Measurements from ENCODE around the gene NLGN1.
A peak's percentile ranks its signal among the peaks of the same experiment; 100 is the strongest.

The NLGN1 gene

GRCh38 chr3:174270841-174271240 is 873.3 kb downstream of the NLGN1 start:
- Histone ChIP-seq H3K4me1 (ENCODE audit: control insufficient read depth in 1 of 2, insufficient read depth in 2 of 2, low read length in 2 of 2) (no peaks in the 10 kb centered on the region), H3K4me3 (ENCODE audit: low read depth, low read length) (no peak overlapping the region), H3K9ac (ENCODE audit: low read length) (no peak overlapping the region), H3K18ac (ENCODE audit: low read length) (no peak overlapping the region), H2AK5ac (ENCODE audit: low read length) (no peak overlapping the region), H3K4me2 (ENCODE audit: low read length) (no peak overlapping the region), H3K27me3 (ENCODE audit: insufficient read depth, low read length) (no peaks in the 10 kb centered on the region), H2AFZ (ENCODE audit: insufficient read depth, low read length, poor library complexity) (no peak overlapping the region), H2BK5ac (ENCODE audit: low read depth, low read length, poor library complexity) (no peak overlapping the region), H3K9me3 (ENCODE audit: insufficient read depth, low read depth, low read length) (no peaks in the 10 kb centered on the region), H2BK120ac (ENCODE audit: insufficient read depth, low read length, poor library complexity) (no peak overlapping the region), H4K12ac (ENCODE audit: low read depth, low read length) (no peak overlapping the region), H3K36me3 (ENCODE audit: control insufficient read depth in 1 of 2, insufficient read depth in 2 of 2, low read length in 2 of 2) (no peaks in the 10 kb centered on the region), H4K91ac (ENCODE audit: low read depth, low read length) (no peak overlapping the region), H3K23ac (ENCODE audit: low read length) (no peak overlapping the region), H2BK12ac (ENCODE audit: low read length) (no peak overlapping the region), H3K79me2 (ENCODE audit: control insufficient read depth, insufficient read depth, low read length, poor library complexity) (no peaks in the 10 kb centered on the region), H3K27ac (ENCODE audit: low read depth, low read length) (no peak overlapping the region), H4K8ac (ENCODE audit: low read depth, low read length) (no peak overlapping the region), H3K14ac (ENCODE audit: low read length) (no peak overlapping the region), H3K79me1 (ENCODE audit: low read length) (no peaks in the 10 kb centered on the region), H3K4ac (ENCODE audit: low read depth, low read length) (no peak overlapping the region)
- peak in 1 of 2 donors; percentile 63 for DNase-seq
- no CpG with 5 or more reads among the region's 2 CpGs for WGBS (ENCODE audit: extremely low coverage, insufficient coverage, insufficient read length)

GRCh38 chr3:174275336-174275735 is 877.8 kb downstream of the NLGN1 start:
- Histone ChIP-seq H4K8ac (ENCODE audit: low read depth, low read length) (no peak overlapping the region), H3K9me3 (ENCODE audit: insufficient read depth, low read depth, low read length) (no peaks in the 10 kb centered on the region), H3K27me3 (ENCODE audit: insufficient read depth, low read length) (no peaks in the 10 kb centered on the region), H3K4ac (ENCODE audit: low read depth, low read length) (no peak overlapping the region), H2BK12ac (ENCODE audit: low read length) (no peak overlapping the region), H2BK5ac (ENCODE audit: low read depth, low read length, poor library complexity) (no peak overlapping the region), H3K36me3 (ENCODE audit: control insufficient read depth in 1 of 2, insufficient read depth in 2 of 2, low read length in 2 of 2) (no peaks in the 10 kb centered on the region), H3K79me2 (ENCODE audit: control insufficient read depth, insufficient read depth, low read length, poor library complexity) (no peaks in the 10 kb centered on the region), H4K91ac (ENCODE audit: low read depth, low read length) (no peak overlapping the region), H3K18ac (ENCODE audit: low read length) (no peak overlapping the region), H2BK120ac (ENCODE audit: insufficient read depth, low read length, poor library complexity) (no peak overlapping the region), H3K23ac (ENCODE audit: low read length) (no peak overlapping the region), H2AFZ (ENCODE audit: insufficient read depth, low read length, poor library complexity) (no peak overlapping the region), H3K79me1 (ENCODE audit: low read length) (no peaks in the 10 kb centered on the region), H3K27ac (ENCODE audit: low read depth, low read length) (no peak overlapping the region), H3K14ac (ENCODE audit: low read length) (no peak overlapping the region), H3K4me1 (ENCODE audit: control insufficient read depth in 1 of 2, insufficient read depth in 2 of 2, low read length in 2 of 2) (no peaks in the 10 kb centered on the region), H3K4me2 (ENCODE audit: low read length) (no peak overlapping the region), H2AK5ac (ENCODE audit: low read length) (no peak overlapping the region), H3K4me3 (ENCODE audit: low read depth, low read length) (no peak overlapping the region), H4K12ac (ENCODE audit: low read depth, low read length) (no peak overlapping the region), H3K9ac (ENCODE audit: low read length) (no peak overlapping the region)
- no peak for DNase-seq
- WGBS (ENCODE audit: extremely low coverage, insufficient coverage, insufficient read length) = no CpG with 5 or more reads among the region's 2 CpGs

DNA sequence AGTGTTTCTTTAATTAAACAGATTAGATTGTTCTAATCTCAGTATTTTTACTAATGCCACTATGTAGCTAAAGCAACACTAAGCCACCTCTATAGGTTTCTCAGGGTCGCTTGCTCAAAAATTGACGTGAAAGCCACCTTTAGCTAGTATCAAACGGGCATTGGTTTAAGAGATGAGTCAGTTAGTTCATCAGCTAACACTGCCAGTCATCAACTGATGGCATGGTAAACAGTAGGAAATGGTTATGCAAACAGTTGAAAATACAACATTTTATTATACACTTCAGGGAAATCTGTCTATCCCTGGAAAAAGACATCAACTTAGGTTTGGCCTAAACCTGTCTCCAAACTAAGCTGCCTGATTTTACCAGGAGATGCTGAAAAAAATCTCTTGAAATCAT is 879.3 kb downstream of the NLGN1 start:
- Histone ChIP-seq H3K36me3 (ENCODE audit: control insufficient read depth in 1 of 2, insufficient read depth in 2 of 2, low read length in 2 of 2) (no peaks in the 10 kb centered on the region), H4K8ac (ENCODE audit: low read depth, low read length) (no peak overlapping the region), H3K18ac (ENCODE audit: low read length) (no peak overlapping the region), H4K91ac (ENCODE audit: low read depth, low read length) (no peak overlapping the region), H2BK5ac (ENCODE audit: low read depth, low read length, poor library complexity) (no peak overlapping the region), H3K23ac (ENCODE audit: low read length) (no peak overlapping the region), H3K14ac (ENCODE audit: low read length) (no peak overlapping the region), H3K27me3 (ENCODE audit: insufficient read depth, low read length) (no peaks in the 10 kb centered on the region), H2AK5ac (ENCODE audit: low read length) (no peak overlapping the region), H2BK12ac (ENCODE audit: low read length) (no peak overlapping the region), H3K4me3 (ENCODE audit: low read depth, low read length) (no peak overlapping the region), H2AFZ (ENCODE audit: insufficient read depth, low read length, poor library complexity) (no peak overlapping the region), H3K4me1 (ENCODE audit: control insufficient read depth in 1 of 2, insufficient read depth in 2 of 2, low read length in 2 of 2) (no peaks in the 10 kb centered on the region), H2BK120ac (ENCODE audit: insufficient read depth, low read length, poor library complexity) (no peak overlapping the region), H3K4ac (ENCODE audit: low read depth, low read length) (no peak overlapping the region), H3K4me2 (ENCODE audit: low read length) (no peak overlapping the region), H3K79me1 (ENCODE audit: low read length) (no peaks in the 10 kb centered on the region), H4K12ac (ENCODE audit: low read depth, low read length) (no peak overlapping the region), H3K79me2 (ENCODE audit: control insufficient read depth, insufficient read depth, low read length, poor library complexity) (no peaks in the 10 kb centered on the region), H3K27ac (ENCODE audit: low read depth, low read length) (no peak overlapping the region), H3K9me3 (ENCODE audit: insufficient read depth, low read depth, low read length) (no peaks in the 10 kb centered on the region), H3K9ac (ENCODE audit: low read length) (no peak overlapping the region)
- DNase-seq = no peak
- WGBS (ENCODE audit: extremely low coverage, insufficient coverage, insufficient read length) = no CpG with 5 or more reads among the region's 3 CpGs

DNA sequence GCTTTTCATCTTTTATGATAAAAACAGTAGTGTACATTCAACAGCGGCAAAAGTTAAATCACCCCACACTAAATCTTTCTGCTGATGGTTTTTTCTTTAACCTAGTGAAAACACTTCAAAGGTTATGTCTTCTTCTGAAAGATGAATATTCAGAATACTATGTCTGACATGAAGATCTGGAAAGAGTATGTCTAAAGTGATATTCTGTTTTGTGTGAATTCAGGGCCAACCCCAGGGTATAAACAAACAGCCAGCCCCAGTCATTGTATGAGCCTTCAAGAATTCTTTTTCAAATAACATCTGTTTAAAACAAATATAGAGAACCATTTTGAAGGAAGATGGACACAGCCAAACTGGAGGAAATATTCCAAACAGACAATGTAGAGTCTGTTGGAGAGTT is 880.5 kb downstream of the NLGN1 start:
- H3K27me3 ChIP-seq (ENCODE audit: insufficient read depth, low read length) = no peaks in the 10 kb centered on the region
- H3K9ac ChIP-seq (ENCODE audit: low read length) = no peak overlapping the region
- H2AFZ ChIP-seq (ENCODE audit: insufficient read depth, low read length, poor library complexity) = no peak overlapping the region
- no peak overlapping the region for H2AK5ac ChIP-seq (ENCODE audit: low read length)
- H2BK120ac ChIP-seq (ENCODE audit: insufficient read depth, low read length, poor library complexity) = no peak overlapping the region
- H3K79me1 ChIP-seq (ENCODE audit: low read length) = no peaks in the 10 kb centered on the region
- no peak overlapping the region for H3K14ac ChIP-seq (ENCODE audit: low read length)
- H3K36me3 ChIP-seq (ENCODE audit: control insufficient read depth in 1 of 2, insufficient read depth in 2 of 2, low read length in 2 of 2) = no peaks in the 10 kb centered on the region
- H2BK5ac ChIP-seq (ENCODE audit: low read depth, low read length, poor library complexity) = no peak overlapping the region
- no peaks in the 10 kb centered on the region for H3K79me2 ChIP-seq (ENCODE audit: control insufficient read depth, insufficient read depth, low read length, poor library complexity)
- H3K18ac ChIP-seq (ENCODE audit: low read length) = no peak overlapping the region
- H3K4ac ChIP-seq (ENCODE audit: low read depth, low read length) = no peak overlapping the region
- no peak overlapping the region for H2BK12ac ChIP-seq (ENCODE audit: low read length)
- H4K8ac ChIP-seq (ENCODE audit: low read depth, low read length) = no peak overlapping the region
- no peak overlapping the region for H4K12ac ChIP-seq (ENCODE audit: low read depth, low read length)
- WGBS (ENCODE audit: extremely low coverage, insufficient coverage, insufficient read length) = no CpG with 5 or more reads among the region's 1 CpG
- no peak overlapping the region for H3K4me2 ChIP-seq (ENCODE audit: low read length)
- H3K4me1 ChIP-seq (ENCODE audit: control insufficient read depth in 1 of 2, insufficient read depth in 2 of 2, low read length in 2 of 2) = no peaks in the 10 kb centered on the region
- H3K27ac ChIP-seq (ENCODE audit: low read depth, low read length) = no peak overlapping the region
- DNase-seq = no peak
- H3K23ac ChIP-seq (ENCODE audit: low read length) = no peak overlapping the region
- no peak overlapping the region for H4K91ac ChIP-seq (ENCODE audit: low read depth, low read length)
- H3K9me3 ChIP-seq (ENCODE audit: insufficient read depth, low read depth, low read length) = no peaks in the 10 kb centered on the region
- no peak overlapping the region for H3K4me3 ChIP-seq (ENCODE audit: low read depth, low read length)
